Bone marrow (tissue), 2 donors: ENCODE data around the gene TEKTIP1.

Experiments
- DNase-seq, 2 donors: peaks; one replicate each; lab custom pipeline; 2025; lab: John Stamatoyannopoulos, UW

Gene TEKTIP1

DNA sequence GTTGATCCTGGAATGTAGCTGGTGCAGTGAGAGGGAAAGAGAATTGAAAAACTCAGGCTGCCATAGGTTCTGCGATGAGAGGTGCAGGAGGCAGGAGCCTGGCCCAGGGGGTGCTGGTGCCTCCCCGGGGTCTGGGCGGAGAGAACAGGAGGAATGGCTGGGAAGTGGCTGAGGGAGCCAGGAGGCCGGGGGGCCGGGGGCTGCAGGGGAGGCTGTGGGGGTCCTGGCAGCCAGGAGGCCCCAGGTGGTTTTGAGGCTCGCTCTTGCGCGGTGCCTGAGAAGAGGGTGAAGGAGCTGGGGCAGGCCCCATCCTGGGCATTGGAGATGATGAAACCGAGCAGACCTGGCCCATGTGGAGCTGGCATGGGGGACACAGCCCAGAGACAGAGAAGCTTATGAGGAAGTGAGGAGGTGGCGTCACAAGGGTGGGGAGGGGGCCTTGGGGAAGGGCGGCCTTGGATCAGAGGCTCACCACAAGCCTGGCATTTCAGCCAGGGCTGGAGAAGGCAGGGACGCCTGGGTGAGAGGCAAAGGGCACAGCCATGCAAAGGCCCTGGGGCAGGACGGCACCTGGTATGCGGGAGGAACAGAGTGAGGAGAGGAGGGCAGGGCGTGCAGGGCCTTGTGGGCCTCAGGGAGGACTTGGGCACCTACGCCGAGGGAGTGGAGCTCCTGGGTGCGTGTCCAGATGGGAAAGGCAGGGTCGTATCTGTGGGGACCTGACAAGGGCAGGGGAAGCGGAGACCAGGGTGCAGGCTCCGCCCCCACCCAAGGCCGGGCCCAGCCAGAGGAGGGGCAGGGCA lies 1.3 kb upstream of the TEKTIP1 start:
- no peak for DNase-seq

- DNase-seq, result no peak
Measured at GRCh38 chr19:3538258-3538929, 580 bp upstream of the TEKTIP1 start.

DNA sequence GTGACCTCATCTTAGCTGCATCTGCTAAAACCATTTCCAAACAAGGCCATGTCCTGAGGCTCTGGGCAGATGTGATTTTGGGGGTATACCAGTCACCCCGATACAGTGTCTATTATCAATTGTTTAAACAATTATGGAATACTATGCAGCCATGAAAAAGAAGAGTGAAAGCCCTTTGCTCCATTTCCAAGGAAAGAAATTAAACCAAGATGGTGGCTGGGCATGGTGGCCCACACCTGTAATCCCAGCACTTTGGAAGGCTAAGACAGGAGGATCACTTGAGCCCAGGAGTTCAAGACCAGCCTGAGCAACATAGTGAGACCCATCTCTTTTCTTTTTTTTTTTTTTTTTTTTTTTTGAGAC lies 763 bp downstream of the TEKTIP1 start:
- no peak for DNase-seq

GRCh38 chr19:3543150-3544057 lies 4.4 kb downstream of the TEKTIP1 start:
- no peak for DNase-seq

- DNase-seq, result no peak
Measured at GRCh38 chr19:3544058-3544376, 5.0 kb downstream of the TEKTIP1 start.

- DNase-seq, result peak; percentile 14 to 53
Measured at GRCh38 chr19:3544742-3545668, 6.0 kb downstream of the TEKTIP1 start.

DNA sequence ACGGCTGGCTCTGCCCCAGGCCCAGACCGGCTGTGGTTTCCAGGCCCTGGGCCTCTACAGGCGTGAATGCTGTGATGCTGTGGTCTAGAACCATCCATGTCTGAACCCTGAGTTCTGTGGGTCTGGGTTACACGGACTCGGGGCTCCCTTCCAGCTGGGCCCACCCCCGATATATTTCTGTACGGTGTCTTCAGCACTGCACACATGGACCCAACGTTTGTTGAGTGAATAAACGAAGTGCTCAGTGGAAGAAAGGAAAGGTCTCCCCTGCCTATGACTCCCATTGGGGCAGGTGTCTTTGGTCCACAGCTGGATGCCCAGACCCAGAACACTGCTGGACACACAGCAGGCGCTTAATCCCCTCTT lies 6.7 kb downstream of the TEKTIP1 start:
- DNase-seq, result no peak

DNA sequence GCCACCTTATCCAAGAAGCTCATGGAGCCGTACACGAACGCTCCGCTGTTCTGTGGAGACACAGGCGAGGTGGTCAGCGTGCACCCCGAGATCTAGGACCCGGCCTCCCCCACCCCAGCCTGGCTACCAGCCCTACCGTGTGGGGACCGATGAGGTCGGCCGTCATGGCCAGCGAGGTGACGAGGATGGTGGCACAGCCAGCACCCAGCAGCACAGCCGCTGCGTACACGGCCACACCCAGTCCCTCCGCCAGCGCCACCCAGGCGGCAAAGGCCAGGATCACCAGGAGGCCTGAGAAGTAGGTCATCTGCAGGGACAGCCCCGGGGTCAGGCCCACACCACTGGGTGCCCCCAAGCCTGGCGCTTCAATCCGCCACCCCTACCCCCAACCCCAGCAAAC lies 7.1 kb downstream of the TEKTIP1 start:
- DNase-seq, result no peak

DNA sequence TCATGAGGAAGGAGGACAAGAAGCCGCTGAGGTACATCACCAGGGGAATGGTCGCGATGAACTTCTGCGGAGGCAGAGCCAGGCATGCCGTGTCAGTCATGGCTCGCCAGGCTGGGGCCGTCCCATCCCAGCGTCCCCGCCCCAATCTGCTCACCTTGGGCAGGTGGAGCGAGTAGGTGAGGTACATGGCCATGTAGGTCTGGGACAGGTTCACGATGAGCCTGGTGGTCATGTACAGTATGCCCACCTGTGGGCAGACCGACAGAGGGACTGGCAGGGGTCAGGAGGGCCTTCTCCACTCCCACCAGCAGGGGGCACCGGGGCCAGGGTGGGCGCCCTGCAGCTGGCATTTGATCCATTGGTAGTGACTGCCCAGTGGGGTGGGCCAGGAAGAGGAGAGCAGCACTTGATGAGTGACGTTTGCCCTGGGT lies 8.3 kb downstream of the TEKTIP1 start:
- DNase-seq, result no peak

GRCh38 chr19:3547767-3548282 lies 8.9 kb downstream of the TEKTIP1 start:
- no peak for DNase-seq

GRCh38 chr19:3548606-3549005 lies 9.6 kb downstream of the TEKTIP1 start:
- no peak for DNase-seq

DNA sequence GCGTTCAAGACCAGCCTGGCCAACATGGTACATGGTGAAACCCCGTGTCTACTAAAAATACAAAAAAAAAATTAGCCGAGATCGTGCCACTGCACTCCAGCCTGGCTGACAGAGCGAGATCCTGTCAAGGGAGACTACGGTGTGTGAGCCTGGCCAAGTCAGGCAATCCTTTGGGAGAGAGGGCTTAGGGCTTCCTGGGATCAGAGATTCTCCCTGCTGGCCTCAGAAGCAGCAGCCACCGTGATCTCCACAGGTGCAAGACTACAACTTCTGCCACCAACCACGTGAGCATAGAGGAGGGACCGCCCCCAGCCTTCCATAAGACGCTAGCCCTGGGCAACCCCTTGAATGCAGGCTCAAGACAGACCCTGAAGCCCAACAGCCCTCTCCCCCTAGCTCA lies 10.8 kb downstream of the TEKTIP1 start:
- no peak for DNase-seq

- DNase-seq, result no peak
Measured at GRCh38 chr19:3550947-3551791, 12.2 kb downstream of the TEKTIP1 start.

DNA sequence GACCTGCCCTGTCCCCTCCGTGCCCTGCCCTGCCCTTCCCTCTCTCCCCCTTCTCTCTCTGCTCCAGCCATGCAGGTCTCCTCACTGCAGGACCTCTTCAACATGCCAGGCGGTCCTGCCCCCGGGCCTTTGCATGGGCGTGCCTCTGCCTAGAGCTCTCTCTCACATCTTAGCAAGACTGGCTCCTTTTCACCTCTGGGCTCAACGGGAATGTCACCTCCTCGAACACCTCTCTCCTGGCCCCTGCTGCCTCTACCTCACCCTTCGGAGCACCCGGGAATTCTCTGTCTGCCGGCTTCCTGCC lies 12.8 kb downstream of the TEKTIP1 start:
- DNase-seq, result no peak

DNA sequence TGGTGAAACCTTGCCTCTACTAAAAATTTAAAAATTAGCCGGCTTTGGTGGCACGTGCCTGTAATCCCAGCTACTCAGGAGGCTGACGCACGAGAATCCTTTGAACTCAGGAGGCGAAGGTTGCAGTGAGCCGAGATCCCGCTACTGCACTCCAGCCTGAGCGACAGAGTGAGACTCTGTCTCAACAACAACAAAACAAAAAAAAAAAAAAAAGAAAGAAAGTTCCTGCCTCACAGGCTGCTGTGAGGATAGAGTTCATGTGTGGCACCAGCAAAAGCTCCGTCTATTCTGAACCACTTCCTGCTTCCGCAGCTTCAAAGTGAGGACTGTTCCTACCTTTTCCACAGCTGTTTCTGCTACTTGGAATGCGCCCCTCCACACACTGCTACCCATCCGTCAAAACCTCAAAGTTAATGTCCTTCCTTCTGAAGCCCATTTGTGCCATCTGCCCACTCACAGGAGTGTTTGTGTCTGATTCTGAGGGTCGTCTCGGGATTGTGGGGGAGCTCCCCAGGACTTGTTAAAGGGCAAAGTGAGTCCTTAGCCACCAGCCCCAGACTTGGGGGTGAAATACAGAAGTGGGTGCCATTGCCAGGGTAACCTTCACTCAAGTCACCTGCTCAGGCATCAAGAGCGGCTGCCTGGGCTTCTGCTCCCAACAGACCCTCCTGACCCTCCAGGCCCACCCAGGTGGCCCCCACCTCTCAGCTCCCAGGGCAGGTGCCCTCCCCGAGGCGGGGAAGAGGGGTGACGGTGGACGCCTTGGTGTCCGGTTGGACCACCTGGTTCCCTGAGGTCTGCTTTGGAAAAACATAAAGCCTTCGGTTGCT lies 15.5 kb downstream of the TEKTIP1 start:
- peak in 1 of 2 donors; percentile 47 for DNase-seq

DNA sequence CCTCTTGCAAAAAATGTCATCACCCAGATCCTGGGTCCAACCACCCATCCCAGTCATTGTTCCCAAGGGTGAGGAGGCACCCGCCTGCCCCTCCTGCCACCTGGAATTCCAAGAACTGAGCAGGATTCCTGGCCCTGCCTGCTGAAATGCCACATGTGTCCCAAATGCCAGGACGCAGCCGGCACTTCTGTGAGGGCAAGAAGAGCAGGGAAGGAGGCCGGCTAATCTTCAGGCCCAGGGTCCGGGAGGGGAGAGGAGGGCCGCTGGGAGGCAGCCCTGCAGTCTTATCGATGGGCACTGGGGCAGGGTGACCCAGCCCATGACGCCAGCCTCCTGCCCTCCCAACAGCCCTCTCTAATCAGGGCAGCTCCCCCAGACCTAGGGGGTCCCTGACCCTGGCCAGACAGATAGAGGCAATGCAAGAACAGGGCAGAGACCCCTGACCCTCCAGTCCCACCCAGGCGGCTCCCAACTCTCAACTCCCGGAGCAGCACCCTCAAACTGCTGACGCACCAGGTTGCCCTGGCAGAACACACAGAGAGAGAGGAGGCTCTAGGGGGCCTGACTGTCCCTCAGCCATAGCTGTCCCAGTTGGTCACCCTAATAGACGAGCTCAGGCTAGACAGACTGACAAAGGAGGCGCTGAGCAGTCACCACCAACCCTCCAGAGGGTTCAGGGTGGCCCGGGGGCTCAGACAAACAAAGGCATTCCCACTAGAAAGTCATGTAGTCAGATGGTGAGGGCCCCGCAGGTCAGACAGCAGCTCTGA lies 16.9 kb downstream of the TEKTIP1 start:
- DNase-seq, result no peak

DNA sequence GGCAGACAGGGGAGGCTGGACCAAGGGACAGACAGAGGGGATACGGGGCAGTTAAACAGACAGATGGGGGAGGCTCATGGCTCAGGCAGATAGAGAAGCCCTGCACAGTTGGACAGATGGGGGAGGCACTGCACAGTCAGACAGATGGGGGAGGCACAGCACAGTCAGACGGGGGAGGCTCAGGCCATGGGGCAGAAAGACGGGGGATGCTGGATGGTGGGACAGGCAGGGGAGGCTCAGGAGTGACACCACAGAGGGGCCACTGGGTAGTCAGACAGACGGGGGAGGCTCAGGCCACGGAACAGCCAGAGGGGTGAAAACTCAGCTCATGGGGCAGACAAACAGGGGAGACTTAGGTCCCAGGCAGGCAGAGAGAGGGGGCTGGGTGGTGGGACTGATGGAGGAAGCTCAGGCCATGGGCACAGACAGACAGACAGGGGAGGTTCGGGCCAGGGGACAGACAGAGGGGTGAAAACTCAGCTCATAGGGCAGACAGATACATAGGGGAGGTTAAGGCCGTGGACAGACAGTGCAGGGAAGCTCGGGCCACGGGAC lies 17.5 kb downstream of the TEKTIP1 start:
- no peak for DNase-seq

DNA sequence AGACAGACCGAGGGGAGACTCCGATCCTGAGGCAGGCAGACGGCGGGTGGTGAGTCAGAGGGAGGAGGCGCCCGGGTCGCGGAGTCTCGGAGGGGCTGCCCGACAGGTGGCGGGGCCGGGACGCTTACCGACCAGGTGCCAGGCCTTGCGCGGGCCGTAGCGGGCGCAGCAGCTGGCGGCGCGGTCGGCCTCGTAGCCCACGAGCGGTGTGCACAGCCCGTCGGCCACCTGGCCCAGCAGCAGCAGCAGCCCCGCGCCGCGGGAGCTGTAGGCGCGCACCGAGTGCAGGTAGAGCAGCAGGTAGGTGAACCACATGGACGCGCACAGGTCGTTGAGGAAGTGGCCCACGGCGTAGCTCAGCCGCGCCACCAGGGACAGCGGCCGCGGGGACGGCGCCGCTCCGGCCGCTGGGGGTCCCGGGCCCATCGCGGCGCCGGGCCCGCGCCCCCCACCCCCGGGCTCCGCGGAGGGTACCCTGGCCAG lies 18.0 kb downstream of the TEKTIP1 start:
- DNase-seq, result peak; percentile 23 to 52
